SKM-1 (cell line): Measurements from ENCODE around the gene HLA-B.
A peak's percentile ranks its signal among the peaks of the same experiment; 100 is the strongest.
"Not testable (repeated sequence)": the region's sequence is repeated elsewhere in the genome, so short reads cannot be mapped to it uniquely, and the experiment has no call there.

Experiments used
- DNase-seq: peaks from one replicate; lab custom pipeline; 2025; ENCODE audit not compliant: unreplicated experiment; lab: John Stamatoyannopoulos, UW

The HLA-B gene

DNA sequence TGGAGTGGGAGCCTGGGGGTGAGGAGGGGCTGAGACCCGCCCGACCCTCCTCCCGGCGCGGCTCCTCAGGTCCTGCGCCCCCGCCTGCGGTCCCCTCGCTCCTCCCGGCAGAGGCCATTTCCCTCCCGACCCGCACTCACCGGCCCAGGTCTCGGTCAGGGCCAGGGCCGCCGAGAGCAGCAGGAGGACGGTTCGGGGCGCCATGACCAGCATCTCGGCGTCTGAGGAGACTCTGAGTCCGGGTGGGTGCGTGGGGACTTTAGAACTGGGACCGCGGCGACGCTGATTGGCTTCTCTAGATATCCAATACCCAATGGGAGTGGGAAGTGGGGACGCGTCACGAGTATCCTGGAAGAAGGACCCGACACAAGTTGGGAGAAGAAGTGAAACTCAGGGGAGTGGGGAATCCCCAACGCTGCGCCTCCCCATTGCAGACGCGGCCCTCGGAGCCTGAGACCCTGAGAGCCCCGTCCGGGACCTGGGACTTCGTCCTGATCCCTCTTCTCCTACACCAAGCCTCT lies at the start of gene HLA-B:
TSS of gene HLA-B (minus strand) at position 234 of the 521 bp plus-strand sequence. CDS start at position 213, 21 bp downstream.
- peak; percentile 74 for DNase-seq

DNA sequence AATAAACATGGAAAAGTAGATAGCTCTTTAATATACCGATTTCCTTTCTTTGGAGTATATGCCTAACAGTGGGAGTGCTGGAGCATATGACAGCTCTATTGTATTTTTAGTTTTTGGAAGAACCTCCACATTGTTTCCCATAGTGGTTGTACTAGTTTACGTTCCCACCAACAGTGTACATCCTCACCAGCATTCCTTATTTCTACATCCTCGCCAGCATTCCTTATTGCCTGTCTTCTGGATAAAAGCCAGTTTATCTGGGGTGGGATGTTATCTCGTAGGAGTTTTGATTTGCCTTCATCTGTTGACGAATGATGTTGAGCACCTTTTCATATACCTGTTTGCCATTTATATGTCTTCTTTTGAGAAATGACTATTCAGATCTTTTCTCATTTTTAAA lies 49.0 kb upstream of the HLA-B start:
- DNase-seq = no peak

DNA sequence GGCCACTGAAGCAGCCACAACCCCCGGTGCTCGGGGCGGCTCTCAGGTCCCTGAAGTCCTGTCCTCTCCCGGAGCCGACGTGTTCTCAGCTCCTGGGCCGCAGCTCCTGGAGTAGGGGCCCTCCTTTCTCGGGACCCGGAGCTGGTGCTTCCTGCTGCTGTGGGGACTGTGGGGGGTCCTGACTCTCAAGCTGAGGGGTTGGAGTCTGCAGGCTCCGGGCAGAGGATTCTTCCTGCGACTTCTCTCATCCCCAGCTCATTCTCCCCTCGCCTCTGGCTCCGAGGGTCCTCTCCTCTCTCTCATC lies 47.0 kb upstream of the HLA-B start:
- DNase-seq = not testable (repeated sequence)

DNA sequence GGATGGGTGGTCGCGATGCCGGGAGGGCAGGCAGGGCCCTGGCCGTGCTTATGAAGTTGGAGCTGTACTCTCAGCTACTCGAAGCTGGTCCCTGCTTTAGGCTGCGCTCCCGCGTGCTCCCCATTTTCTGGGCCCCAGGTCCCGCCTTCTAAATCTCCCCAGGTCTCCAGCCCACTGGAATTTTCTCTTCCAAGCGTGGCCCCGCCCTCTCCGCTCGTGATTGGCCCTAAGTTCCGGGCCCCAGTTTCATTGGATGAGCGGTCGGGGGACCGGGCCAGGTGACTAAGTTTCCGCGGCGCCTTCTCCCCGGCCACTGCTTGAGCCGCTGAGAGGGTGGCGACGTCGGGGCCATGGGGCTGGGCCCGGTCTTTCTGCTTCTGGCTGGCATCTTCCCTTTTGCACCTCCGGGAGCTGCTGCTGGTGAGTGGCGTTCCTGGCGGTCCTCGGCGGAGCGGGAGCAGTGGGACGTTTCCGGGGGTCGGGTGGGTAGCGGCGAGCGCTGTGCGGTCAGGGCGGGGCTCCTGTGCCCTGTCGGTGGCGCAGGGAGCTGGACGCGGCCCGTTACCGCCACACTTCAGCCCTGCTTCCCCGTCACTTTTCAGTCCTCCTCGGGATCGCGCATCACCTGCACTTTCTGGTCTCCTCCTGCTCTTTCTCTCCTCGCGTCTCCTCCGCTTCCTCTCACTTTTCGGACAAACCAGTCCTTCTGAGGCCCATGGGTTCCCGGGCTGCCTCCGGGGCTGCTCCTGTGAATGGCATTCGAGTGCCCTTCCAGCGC lies 46.5 kb upstream of the HLA-B start, which contains the start of gene MICA:
TSS of gene MICA (plus strand) at position 313 of the 778 bp plus-strand sequence. CDS start at position 351, 38 bp downstream.
- no peak for DNase-seq

DNA sequence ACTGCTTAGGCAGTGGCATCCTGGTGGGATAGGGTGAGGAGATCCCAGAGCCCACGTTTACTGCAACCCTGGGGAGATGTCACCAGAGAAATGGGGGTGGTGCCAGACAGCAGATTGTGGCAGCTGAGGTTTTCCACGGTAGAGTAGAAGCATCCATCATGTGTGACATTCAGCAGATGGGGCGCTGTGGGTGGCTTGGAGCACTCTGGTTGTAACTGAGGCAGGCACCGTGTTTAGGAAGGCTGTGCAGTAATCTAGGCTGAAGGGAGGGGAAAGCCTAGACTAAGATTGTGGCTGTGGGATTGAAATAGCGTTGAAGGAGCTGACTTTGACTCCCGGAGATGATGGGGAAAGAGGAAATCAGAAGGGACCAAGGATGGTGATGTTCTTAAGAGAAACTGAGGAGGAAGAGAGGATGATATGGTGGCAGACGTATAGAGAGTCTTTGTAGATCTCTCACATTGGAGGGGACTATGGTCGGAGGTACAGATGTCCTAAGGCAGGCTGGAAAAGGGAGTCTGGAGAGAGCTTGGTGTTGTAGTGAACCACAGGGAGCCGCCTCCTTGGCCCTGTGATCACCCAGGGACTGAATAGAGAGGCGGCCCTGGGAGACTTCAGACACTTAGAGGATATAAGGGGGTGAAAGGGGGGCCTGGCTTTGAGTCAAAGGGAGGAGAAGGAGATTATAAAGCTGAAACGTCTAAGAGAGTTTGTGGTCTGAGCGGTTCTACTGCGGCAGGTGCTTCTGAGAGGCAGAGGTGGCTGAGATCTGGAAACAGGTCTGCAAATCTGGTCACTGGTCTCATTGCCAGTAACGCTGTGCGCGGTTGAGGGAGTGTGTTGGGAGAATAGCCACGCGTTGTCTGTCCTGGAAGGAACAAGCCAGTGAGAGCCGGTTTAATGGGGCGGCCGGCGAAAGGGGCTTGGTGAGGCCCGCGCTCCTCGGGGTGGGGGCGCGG lies 45.6 kb upstream of the HLA-B start:
- DNase-seq = no peak

DNA sequence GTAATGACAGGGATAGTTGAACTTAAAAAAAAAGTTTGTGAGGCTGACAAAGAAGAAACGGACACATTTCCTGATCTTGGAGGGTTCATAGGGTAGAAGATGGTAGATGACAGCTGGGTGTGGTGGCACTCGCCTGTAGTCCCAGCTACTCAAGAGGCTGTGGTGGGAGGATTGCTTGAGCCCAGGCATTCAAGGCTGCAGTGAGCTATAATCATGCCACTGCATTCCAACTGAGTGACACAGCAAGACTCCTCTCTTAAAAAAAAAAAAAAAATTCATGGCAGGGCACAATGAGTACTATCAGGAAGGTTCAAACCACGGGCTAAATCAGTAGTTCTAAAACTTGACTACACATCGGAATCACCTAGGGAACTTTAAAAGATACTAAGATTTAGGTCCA lies 44.4 kb upstream of the HLA-B start:
- no peak for DNase-seq

DNA sequence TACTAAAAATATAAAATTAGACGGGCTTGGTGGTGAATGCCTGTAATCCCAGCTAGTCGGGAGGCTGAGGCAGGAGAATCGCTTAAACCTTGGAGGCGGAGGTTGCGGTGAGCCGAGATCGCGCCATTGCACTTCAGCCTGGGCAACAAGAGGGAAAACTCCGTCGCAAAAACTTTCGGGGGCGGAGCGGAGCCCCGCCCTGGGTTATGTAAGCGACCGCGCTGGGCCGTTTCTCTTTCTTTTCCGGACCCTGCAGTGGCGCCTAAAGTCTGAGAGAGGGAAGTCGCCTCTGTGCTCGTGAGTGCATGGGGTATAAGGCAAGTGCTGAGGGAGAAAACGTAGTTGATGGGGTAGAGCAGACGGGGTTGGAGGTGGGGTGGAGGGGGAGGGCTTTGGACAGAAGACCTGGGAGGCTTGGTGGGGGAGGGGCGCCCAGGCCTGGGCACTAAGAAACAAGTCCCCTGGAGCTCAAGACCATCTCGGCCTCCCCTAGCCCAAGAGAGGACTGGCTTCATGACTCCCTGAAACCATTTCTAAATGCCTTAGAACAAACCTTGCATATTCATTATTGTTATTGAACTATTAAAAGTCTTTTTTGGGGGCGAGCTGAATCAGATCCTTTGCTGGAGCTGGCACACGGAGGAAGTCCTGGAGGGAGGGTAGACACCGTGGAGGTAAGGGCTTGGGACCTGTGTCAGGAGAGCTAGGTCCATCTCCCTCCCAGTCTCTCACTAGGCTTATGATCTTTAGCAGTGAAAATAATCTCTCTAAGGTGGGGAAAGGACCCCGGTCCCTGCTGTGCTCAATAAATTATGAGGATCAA lies 43.7 kb upstream of the HLA-B start:
- peak; percentile 43 for DNase-seq

DNA sequence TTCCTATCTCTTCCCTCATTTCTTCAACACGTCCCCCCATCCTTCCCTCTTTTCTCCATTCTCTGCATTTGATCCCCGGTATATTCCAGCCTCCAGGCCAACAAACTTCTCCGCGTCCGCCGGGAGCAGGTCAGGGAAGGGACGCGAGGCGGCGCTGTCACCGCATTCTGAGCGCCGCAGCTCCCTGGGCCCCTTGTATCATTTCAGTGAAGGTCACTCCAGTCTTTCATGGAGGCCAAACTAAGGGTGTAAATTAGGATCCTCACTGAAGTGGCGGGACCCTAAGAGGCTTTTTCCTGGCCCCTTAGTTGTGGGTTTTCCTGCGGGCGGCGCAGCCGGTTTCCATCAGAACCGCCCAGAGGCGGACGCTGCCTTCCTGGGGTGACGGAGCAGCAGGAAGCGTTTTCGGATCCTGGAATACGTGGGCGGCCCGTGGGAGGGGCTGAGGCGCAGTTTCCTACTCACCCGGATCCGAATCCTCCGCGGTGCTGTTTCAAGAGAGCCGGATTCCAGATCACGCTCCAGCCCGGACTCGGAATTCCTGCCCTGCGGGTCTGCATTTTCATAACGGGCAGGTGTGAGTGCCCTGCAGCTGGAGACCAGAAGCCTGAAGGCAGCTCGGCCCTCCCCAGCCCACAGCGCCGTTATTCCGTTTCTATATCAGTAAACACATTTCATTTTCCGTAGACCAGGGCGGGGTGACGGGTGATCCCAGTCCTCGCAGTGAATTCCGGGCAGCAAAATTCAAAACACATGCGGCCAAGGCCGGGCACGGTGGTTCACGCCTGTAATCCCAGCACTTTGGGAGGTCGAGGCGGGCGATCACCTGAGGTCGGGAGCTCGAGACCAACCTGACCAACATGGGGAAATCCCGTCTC lies 42.8 kb upstream of the HLA-B start:
- peak; percentile 74 for DNase-seq

DNA sequence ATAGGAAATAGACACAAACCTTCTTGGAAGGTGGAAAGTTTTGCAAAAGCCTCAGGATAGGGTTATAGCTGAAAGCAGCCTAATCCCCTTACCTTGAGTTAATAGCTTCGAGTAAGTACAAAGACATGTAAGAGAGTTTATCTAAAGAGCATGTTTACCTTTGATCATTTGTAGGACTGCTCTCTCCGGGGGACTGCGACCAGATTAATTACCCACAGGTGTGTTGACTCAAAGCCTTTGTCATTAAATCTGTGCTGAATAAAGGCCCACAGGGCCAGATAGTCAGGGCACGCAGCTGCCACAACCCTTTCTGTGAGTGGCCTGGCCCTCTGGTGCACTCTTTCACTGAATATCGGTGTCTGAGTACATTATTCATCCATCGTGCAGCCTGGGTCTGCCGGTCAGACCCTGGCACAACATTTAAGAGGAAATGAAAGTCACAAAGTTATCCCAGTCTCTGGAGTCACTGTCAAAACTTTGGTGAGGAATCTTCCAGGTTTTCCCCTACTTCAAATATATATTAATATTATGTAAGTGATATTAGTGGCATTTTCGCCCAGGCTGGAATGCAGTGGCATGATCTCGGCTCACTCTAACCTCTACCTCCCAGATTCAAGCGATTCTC lies 41.0 kb upstream of the HLA-B start:
- no peak for DNase-seq

DNA sequence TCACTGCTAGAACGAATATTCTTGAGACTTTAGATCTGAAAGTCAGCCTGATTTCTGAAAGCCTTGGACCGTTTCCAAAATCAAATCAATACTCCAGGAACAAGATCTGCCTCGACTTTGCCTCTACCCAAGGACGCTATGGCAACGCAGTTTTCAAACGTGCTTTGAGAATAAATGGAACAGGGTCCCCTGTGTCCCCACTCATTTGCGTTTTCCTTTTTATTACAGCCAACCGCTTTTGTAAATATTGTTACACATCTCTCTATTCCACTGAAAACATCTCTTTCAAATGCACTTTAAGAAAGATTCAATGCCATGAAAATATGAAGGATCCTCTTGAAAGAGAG lies 40.1 kb upstream of the HLA-B start:
- not testable (repeated sequence) for DNase-seq

DNA sequence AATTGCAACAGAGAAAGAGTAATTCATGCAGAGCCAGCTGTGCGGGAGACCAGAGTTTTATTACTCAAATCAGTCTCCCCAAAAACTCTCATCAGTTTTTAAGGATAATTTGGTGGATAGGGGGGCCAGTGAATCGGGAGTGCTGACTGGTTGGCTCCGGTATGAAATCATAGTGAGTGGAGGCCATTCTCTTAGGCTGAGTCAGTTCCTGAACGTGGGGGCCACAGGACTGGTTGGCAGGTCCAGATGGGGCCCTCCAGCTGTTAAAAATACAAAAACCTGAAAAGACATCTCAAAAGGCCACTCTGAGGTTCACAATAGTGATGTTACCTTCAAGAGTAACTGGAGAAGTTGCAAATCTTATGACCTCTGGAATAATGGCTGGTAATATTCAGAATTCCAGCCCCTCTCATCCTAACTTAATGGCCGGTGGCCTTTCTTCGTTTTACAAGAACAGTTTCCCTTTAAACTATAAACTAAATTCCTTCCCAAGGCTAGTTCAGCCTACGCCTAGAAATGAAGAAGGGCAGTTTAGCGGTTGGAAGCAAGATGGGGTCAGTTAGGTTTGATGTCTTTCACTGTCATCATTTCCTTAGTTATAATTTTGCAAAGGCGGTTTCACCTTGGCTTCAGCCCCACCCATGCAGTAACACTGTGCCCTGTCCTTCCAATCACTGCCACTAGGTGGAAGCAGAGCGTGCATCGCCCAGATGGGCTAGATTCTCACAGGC lies 39.6 kb upstream of the HLA-B start:
- DNase-seq = peak; percentile 41

DNA sequence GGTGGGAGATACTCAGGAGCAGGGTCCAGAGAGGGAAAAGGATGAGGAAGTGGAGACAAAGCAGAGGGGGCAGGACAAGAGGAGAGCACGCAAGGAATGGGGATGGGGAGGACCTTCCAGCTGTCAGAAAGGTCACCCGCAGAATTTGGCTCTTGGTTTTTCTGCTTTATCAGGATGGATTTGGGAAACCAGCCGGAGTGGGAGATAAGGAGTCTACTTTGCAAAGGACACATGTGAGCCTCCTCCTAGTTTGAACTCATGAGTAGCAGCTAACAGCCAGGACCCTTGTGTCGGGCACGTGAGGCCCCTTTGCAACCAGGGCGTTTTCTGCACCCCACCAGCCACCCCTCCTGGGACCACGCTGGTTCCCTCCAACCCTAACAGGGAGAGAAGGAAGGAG lies 38.9 kb upstream of the HLA-B start:
- DNase-seq = no peak

DNA sequence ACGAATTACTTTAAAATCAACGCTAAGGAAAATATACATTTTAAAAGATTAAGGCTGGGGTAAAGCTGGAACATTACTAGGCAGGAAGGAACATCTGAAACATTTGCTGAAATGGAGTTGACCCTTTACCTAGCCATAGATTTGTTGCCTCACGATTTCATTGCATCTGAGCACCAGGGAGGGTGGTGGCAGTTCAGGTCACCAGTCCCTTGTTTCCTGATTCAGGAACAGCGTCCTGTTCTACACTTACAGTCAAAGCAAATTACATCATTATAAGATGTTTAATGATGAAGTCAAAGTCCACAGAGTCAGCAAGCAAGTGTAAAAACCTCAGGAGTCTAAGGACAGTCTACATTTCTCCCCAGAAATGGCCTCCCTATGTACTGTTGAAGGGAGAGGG lies 37.4 kb upstream of the HLA-B start:
- no peak for DNase-seq

DNA sequence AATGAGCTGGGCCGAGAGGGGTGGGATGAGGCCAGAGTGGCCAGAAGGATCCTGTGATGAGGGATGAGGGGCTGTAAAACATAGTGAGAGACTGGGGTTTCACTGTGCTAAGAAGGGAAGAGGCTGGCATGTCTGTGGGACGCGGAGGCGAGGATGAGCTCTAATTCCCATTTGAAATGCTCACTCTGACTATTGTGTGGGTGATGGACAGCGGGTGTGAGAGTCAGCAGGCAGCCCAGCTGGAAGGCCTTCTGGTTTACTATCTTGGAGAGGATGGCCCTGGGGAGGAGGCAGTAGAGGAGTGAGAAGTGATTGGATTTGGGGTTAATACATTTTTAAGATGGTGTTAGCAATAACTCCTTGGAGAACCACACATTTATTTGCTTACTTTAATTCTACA lies 37.0 kb upstream of the HLA-B start:
- DNase-seq = no peak

DNA sequence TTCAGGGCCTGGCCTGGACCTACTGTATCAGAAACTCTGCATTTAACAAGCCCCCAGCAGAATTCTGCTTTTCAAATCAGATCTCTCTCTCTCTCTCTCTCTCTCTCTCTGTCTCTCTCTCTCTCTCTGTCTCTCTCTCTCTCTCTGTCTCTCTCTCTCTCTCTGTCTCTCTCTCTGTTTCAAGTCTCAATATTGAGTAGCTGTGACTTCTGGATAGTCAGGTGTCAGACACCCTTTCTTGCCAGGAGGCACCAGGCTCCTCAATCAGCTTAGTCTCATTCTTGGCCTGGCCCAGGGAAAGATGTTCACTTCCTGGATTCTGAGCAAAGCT lies 32.8 kb upstream of the HLA-B start:
- not testable (repeated sequence) for DNase-seq

DNA sequence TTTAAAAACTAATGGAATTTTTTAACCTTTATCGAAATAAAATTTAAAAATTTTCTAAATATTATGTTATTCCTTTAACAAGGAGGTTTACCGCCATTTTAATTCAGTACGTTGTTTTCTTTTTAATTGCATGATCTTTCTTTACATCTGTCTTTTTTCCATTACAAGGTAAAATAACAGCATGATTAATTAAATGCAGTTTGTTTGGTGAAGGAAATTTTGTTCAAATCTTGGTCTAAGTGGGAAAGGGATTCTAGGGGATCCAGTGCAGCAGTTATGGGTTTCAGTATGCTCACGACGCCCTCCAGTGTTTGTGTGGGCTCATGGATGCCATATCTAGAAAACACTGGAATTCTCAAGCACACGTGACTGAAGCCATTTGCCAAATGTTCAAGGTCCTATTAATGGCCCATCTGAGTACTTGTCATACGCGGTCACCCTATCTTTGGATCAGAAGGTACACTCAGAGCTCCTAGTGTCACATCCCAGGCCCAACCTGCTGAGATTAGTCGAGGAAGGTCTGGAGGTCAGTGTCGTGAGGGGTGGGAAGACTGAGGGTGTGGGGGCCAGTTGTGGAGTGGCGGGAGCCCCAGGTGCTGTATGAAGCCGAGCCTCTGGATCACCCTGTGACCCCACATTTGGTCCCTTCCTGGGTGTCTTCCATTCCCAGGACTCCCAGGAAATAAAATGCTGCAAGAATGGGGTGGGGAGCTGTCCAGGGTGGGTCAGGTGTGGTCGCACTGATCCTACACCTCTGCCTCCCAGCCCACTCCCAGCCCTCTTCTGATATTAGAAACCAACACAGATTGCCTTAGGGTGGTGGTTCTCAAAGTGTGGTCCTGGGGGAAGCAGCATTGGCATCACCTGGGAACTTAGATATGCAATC lies 32.2 kb upstream of the HLA-B start:
- not testable (repeated sequence) for DNase-seq

DNA sequence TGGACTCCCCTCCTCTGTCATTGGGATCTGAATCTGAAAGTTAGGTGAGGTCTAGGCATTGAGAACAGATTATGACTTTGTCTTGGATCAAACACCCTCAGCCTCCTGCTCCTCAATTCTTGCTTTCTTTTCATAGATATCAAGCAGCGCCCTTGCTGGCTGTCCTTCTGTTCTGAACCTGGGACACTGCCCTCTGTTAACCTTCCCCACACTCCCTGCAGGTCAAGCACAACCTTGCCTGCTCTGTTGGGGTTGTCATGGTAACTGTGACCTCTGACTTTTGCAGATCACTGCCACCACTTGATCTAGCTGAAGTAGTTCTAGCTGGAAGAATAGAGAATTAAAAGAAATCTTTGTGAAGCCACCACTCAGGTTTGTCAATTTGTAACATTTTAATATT lies 30.0 kb upstream of the HLA-B start:
- DNase-seq = no peak

DNA sequence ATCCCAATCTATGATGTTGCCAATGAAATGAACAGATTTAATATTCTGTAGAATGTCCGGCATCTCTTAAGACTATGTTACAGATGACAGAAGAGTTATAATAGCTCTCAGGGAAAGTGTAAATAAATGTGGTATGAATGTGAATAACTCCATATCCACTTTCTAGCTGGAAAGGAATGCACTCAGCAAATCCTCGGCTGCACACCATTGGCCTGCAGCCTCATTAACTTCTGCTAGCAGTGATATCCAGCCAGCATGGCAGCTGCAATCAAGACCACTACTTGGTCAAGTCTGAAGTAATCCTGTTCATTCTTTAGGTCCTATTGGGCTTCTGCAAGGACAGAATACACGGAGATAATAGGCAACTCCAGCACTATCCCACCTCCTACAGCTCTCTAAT lies 29.1 kb upstream of the HLA-B start:
- DNase-seq = no peak
